ENCODE data around the gene FBXO5.

DNA sequence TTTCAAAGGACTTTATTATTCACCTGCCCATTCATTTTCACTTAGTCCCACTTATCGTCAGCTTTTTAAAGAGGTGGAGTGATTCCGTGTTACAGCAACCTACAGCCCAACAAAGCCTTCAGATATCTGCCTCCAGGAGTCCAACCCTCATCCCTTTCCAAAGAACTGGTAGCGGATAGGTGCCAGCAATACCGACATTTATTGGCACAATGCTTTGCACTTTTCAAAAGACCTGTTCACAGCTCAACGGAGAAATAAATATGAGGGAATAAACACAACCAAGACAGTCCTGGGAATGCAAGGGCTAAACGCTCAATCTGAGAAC lies 20.5 kb upstream of the FBXO5 start:
- TF ChIP-seq FOXJ3 (CRISPR knock-in tag; IDR thresholded peaks at IDR 0.05) = no peak
- TF ChIP-seq, protein P1, sequence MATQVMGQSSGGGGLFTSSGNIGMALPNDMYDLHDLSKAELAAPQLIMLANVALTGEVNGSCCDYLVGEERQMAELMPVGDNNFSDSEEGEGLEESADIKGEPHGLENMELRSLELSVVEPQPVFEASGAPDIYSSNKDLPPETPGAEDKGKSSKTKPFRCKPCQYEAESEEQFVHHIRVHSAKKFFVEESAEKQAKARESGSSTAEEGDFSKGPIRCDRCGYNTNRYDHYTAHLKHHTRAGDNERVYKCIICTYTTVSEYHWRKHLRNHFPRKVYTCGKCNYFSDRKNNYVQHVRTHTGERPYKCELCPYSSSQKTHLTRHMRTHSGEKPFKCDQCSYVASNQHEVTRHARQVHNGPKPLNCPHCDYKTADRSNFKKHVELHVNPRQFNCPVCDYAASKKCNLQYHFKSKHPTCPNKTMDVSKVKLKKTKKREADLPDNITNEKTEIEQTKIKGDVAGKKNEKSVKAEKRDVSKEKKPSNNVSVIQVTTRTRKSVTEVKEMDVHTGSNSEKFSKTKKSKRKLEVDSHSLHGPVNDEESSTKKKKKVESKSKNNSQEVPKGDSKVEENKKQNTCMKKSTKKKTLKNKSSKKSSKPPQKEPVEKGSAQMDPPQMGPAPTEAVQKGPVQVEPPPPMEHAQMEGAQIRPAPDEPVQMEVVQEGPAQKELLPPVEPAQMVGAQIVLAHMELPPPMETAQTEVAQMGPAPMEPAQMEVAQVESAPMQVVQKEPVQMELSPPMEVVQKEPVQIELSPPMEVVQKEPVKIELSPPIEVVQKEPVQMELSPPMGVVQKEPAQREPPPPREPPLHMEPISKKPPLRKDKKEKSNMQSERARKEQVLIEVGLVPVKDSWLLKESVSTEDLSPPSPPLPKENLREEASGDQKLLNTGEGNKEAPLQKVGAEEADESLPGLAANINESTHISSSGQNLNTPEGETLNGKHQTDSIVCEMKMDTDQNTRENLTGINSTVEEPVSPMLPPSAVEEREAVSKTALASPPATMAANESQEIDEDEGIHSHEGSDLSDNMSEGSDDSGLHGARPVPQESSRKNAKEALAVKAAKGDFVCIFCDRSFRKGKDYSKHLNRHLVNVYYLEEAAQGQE (IDR thresholded peaks at IDR 0.05; ENCODE audit: low read depth, low read length) = no peak
- TF ChIP-seq, protein P2, sequence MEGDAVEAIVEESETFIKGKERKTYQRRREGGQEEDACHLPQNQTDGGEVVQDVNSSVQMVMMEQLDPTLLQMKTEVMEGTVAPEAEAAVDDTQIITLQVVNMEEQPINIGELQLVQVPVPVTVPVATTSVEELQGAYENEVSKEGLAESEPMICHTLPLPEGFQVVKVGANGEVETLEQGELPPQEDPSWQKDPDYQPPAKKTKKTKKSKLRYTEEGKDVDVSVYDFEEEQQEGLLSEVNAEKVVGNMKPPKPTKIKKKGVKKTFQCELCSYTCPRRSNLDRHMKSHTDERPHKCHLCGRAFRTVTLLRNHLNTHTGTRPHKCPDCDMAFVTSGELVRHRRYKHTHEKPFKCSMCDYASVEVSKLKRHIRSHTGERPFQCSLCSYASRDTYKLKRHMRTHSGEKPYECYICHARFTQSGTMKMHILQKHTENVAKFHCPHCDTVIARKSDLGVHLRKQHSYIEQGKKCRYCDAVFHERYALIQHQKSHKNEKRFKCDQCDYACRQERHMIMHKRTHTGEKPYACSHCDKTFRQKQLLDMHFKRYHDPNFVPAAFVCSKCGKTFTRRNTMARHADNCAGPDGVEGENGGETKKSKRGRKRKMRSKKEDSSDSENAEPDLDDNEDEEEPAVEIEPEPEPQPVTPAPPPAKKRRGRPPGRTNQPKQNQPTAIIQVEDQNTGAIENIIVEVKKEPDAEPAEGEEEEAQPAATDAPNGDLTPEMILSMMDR (IDR thresholded peaks at IDR 0.05) = no peak
- TF ChIP-seq SMC3 (IDR thresholded peaks at IDR 0.05; ENCODE audit: low read depth, low read length) = no peak
- no peak for TF ChIP-seq GABPA (IDR thresholded peaks at IDR 0.05; ENCODE audit: low read depth)
- TF ChIP-seq TAF1 (IDR thresholded peaks at IDR 0.05; ENCODE audit: borderline replicate concordance, low read depth, low read length) = no peak
- no peak for TF ChIP-seq YY1 (IDR thresholded peaks at IDR 0.05; ENCODE audit: low read depth)
- TF ChIP-seq POLR2AphosphoS5 (IDR thresholded peaks at IDR 0.05; ENCODE audit: low read depth, low read length) = no peak
- TF ChIP-seq, protein P3, sequence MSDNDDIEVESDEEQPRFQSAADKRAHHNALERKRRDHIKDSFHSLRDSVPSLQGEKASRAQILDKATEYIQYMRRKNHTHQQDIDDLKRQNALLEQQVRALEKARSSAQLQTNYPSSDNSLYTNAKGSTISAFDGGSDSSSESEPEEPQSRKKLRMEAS (IDR thresholded peaks at IDR 0.05; ENCODE audit: low read depth) = no peak
- TF ChIP-seq NRF1 (IDR thresholded peaks at IDR 0.05; ENCODE audit: low read depth, low read length) = no peak
- no peak for TF ChIP-seq FOSL2 (IDR thresholded peaks at IDR 0.05; ENCODE audit: borderline replicate concordance, low read depth)
- no peak for TF ChIP-seq EP300 (IDR thresholded peaks at IDR 0.05; ENCODE audit: borderline replicate concordance in 1 of 2, low read depth in 1 of 2, low read length in 1 of 2)
- no peak for TF ChIP-seq RCOR1 (IDR thresholded peaks at IDR 0.05; ENCODE audit: low read length)
